GM19397 (cell line): ENCODE measurements around the gene TMPRSS3.

Source experiments
- ATAC-seq: cut with Tn5 transposase; IDR thresholded peaks from one replicate; pipeline ENCODE4 v1.9.1; 2021; ENCODE audit warnings: mild to moderate bottlenecking, moderate library complexity; ENCODE audit not compliant: unreplicated experiment

The TMPRSS3 gene

DNA sequence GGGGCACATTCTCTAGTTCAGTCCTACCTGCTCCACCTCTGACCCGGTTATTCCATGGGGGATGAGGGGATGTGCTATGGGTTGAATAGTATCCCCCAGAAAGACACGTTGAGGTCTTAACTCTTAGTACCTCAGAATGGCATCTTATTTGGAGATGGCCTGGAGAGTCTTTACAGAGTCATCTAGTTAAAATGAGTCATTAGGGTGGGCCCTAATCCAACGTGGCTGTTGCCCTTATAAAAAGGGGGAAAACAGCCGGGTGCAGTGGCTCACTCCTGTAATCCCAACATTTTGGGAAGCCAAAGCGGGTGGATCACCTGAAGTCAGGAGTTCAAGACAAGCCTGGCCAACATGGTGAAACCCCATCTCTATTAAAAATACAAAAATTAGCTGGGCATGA lies 5.7 kb downstream of the TMPRSS3 start:
- no peak for ATAC-seq

DNA sequence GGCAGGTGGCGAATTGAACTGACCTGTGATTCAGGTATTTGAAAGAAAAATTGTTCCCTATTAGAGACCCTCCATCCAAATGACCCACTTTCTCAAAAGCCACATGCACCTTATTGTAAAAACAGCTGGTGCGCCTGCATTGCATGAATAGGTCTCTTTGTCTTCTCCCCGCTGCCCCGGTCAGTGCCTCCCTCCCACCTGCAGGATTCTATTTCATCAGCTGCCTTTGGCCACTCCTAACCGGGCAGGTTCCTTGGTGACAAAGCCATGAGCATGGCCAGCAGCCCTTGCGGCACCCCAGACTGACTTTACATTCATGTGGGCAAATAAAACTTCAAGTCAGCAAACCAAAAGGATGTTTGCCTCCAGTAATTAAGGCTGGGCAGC lies 6.4 kb downstream of the TMPRSS3 start:
- ATAC-seq = no peak

DNA sequence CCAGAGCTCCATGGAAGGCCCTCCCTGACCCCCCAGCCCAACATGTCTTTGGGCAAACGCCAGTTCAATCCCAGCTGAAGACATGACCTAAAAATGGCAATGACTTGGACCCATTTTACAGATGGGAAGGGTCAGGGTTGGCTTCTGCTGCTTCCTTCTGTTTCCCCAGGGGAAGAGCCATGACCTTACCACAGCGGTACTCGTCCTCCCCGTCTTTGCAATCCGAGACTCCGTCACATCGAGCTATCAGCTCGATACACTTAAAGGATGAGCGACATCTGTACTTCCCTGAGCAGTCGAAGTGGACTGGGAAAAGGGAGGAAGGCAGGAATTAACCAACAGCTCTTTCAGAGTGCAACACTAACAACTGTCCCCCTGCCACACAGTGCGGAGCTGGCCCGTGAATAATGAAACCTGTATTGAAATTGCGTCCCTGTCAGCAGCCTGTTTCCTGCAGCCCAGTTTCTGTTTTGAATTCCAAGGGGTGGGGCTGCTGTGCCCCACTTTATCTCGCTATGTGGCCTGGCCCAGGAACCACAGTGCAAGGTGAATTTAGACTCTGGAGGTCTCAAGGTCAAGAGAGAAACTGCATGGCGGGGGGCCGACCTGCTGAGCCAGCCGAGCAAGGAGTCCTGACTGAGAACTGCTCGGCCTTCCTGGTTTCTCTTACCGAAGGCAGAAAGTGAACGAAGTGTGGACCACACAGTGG lies 7.0 kb downstream of the TMPRSS3 start:
- ATAC-seq = no peak

DNA sequence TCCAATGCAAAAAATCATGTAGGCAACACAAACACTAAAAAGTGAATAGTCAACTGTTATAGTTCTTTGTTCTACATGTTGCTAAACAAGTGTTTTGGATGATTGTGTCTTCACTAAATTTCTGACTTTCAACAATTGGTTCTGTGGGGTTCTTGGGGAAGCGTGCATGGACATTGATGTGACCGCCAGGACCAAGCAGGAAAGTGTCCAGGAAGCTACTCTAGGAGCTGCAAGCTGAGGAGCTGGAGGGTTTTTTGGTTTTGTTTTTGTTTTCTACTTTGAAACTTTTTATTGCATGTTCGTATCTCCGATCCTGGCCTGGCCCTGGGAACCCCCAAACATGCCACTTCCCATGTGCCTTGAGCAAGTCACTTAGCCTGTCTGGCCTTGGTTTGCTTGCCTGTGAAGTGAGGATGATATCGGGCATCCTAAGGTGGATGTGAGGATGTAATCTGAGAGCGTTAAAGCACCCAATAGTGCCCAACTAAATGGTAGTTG lies 8.0 kb downstream of the TMPRSS3 start:
- no peak for ATAC-seq

DNA sequence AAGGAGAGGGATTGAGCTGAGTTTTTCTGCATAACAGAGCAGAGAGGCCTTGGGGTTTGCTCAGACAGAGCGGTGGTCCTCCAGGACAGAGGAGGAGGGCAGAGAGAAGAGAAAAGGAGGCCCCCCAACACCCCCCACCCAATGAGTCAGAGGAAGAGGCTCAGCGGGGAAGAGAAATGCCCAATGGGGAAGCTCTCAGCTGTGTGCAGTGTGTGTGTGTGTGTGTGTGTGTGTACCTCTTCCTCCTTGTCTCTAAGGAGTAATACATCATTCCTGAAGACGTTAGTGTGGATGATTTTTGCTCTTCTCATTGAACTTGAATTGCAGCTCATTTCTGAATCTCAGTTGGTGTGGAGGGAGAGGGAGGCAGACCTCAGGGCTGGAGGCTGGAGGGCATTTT lies 8.7 kb downstream of the TMPRSS3 start:
- ATAC-seq = no peak

DNA sequence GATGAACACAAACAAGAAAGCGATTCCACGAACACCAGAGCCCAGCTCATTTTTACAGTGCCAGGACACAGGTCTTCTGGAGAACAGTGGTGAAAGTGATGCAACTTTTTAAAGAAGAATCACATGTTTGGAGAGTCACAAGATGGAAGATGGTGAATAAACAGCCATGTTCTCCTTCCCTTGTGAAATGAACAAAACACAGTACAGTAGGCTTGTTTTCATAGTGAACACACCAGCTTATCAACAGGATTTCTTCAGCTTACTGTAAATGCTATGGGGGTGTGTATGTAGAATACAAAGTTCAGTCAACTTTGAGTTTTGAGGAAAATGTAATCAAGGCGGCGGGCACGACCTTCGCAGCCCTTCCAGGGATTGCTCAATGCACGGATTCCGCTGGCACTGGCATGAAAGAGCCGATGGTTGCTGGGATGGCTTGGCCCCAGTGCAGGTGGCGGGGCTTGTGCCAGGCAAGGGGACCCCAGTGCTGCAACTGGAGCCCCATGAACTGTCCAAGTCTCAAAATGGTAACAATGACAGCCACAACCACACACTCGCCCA lies 9.7 kb downstream of the TMPRSS3 start:
- ATAC-seq = no peak

DNA sequence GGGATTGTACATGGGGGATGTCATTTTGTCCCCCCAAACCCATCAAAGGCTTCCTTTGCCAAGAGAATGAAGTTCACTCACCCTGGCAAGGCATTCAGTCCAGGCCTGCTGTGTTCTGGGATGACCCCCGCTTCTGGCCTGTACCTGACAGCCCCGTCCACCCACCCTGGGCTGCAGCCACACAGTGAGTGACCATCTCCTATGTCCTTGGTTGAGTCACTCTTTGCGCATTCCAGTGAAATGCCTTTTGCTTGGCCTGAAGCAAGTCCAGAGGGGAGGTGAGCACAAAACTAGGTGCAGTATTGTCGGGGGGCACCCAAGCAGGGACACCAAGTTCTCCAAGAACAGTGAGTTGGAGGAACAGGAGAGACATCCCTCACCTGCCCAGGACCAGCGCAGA lies 10.2 kb downstream of the TMPRSS3 start:
- no peak for ATAC-seq

DNA sequence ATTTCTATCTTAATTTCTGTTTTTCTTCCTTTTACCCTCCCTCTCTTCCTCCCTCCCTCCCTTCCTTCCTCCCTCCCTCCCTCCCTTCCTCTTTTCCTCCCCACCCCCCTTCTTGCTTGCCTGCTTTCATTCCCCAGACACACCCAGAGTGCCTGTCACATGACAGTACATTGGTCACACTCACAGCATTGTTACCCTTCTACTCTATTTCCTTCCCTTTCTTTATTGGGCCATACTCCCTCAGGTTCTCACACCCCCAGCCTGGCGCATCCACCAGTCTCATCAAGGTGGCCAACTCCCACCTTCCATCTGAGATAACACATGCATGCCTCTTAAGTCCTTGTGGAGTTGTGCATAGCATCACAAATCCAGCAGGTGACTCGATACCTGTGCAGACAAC lies 10.9 kb downstream of the TMPRSS3 start:
- ATAC-seq = no peak

DNA sequence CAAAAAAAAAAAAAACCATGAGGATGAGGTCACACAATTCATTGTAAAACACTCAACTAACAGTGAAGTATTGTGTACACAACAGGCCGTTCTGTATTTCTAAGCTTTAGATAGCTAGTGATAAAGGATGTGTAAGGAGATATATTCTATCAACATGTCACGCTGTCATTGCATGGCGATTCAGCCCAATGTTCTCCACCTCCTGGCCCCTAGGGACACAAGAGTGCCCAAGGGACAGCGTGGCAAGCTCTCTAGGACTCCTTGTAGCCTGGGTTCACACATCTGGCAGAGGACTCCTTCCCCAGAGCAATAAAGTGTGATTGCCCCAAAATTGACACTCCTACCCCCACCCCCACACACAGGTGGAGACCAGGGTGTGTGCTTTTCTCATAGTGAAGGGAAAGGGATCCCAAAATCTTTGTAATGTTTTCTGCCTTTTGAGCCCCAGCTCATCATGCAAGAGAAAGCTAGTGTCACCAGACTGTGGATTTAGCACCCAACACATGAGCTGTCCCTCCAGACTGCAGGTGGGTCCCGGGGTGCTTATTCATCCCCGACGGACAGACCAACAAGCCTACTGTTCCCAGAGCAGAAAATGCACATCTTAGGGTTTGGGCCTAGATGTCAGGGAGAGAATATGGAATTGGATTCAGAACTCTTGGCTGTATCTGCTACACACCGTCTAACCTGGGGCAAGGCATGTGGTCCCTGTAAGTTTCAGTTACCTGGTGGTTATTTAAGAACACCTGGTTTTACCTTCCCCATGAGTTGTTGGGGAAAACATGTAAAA lies 11.5 kb downstream of the TMPRSS3 start:
- no peak for ATAC-seq

DNA sequence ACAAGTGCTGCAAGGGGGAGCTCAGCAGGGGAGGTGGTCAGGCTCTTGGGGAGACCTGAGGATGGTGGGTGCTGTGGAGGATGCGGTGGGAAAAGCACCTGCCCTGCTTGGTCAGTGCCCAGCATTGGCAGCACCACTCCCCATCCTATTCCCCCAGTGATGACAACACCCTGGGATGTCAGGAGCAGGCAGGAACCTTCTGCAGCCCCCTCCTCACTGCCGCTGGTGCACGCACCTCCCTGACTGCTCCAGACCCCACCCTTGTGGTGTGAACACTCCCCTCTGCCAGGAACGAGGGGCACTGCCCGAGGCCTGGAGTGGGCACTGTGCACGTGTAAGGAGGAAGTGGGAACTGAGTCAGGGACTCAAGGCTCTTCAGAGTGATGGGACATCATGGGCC lies 12.5 kb downstream of the TMPRSS3 start:
- no peak for ATAC-seq

DNA sequence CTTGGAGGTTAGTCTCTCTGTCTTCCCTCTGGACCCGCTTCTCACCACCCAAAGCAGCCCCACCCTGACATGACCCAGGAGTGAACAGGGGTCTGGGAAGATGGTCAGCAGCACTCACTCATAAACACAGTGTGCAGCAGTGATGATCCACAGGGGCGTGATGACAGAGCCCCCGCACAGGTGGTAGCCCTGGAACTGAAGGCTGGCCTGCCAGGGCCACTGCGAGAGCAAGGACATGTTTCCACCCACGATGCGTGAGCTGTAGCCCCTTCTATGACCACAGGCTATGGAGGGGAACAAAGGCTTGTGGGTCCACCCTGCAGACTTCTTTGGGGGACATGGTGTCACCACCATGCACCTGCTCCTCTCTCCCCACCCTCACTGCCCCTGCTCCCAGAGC lies 12.9 kb downstream of the TMPRSS3 start:
- no peak for ATAC-seq

DNA sequence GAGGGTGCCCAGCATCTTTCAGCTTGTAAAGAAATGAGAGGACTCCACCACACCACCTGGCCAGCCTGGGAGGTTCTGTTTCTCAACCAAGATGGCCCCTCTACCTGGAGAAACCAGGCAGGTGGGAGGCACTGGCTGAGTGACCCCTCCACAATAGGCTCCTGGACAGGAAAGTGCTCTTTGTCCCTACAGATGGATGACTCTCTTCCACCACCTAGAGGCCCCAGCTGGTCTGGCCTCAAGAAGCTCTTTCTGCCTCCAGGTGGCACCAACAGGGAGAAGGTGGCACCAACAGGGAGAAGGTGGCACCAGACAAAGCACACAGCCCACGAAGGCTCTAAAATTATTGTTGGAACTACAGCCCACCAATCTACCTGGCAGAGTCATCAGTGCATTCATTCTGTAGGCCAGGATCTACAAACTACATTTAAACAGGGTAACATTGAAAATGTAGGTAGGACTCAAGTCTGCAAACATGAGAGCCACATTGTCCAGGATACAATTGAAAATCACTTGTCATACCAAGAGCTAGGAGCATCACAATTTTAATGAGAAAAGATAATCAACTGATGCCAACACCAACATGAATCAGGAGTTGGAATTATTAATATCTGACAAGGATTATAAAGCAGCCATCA lies 14.4 kb downstream of the TMPRSS3 start:
- no peak for ATAC-seq

DNA sequence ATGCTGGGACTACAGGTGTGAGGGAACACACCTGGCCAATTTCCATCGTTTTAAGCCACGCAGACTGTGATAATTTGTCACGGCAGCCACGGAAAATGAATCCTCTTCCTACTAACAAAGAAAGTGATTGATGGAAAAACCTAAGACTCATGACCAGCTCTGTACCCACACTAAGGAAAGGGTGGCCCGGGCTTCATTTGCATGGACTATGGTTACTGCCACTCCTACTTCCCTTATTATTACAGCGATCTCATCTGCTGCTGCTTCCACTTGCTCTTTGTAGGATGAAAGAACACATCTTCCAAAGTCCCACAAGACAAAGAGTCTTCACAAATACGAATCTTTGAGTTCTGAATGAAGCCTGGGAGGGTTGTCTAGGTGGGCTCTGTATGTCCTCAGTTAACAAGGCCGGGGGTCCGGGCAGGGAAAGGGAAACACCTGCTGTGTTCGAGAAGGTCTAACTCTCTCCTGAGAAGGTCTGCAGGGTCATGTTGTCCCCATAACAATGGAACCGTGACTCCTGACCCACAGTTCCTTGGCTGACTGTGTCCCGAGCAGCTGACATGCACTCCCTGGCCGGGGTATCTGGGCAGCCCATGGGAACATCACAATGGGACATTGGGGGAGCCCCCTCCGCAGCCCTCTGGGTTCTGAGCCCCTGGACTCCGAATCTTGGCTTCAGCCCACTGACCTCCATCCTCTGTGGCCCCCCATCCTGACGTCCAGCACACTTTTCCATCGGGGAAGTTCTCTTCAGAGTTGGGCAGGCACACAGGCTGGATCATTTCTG lies 16.2 kb downstream of the TMPRSS3 start:
- ATAC-seq = no peak

DNA sequence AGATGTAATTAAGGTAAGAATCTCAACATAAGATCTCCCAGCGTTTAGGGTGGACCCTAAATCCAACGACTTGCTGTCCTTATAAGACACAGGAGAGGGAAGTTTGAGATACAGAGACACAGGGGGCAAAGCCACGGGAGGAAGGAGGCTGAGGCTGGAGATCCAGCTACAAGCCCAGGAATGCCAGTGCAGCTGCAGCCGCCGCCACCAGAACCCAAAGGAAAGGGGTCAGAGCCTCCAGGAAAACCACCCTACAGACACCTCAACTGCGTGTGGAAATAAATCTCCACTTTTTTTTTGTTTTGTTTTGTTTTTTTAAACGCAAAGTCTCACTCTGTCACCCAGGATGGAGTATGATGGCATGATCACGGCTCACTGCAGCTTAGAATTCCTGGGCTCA lies 17.4 kb downstream of the TMPRSS3 start:
- ATAC-seq = no peak

DNA sequence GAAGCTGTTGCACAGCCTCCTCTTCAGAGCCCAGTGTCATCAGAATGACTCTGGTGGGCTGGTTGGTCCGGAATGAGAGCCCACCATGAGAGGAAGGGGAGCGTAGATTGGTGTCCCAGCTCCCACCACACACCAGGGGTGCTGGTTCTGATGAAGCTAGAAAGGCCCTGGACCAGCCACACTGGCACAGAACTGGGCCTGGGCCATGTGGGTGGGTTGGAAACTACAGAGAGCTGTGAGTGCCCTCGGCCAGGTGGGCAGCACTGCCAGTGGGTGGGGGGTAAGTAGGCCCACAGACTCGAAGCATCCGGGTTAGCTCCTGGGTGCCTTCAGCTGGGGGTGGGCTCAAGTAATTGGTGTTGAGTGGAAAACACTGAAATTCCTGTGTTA lies 17.9 kb downstream of the TMPRSS3 start:
- ATAC-seq = no peak

DNA sequence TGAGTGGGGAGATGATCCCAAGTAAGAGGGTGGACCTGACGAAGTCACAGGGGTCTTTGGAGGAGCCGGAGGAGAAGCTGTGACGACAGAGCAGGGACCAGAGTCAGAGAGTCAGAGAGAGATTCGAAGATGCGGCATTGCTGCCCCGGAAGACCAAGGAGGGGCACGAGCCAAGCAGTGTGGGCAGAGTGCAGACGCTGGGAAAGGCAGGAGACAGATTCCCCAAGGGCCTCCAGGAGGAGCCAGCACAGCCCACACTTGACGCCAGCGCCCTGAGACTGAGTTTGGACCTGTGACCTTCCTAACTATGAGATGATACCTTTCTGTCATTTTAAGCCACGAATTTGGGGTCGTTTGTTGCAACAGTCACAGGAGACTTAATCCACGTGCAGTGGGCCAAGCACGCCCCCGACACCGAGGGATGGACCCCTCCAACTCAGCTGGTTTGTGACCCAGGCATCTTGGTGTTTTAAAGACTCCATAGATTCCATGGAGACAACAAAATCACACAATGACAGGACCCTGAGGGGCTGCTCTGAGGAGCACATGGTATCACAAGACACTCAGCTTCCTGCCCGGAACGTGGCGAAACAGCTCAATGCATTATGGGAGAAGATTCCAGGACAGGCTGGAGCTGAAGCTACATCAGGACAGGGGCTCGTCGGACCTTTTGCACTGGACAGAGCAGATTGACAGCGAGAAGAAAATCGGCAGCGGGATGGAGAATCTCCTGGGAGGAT lies 18.5 kb downstream of the TMPRSS3 start:
- no peak for ATAC-seq

DNA sequence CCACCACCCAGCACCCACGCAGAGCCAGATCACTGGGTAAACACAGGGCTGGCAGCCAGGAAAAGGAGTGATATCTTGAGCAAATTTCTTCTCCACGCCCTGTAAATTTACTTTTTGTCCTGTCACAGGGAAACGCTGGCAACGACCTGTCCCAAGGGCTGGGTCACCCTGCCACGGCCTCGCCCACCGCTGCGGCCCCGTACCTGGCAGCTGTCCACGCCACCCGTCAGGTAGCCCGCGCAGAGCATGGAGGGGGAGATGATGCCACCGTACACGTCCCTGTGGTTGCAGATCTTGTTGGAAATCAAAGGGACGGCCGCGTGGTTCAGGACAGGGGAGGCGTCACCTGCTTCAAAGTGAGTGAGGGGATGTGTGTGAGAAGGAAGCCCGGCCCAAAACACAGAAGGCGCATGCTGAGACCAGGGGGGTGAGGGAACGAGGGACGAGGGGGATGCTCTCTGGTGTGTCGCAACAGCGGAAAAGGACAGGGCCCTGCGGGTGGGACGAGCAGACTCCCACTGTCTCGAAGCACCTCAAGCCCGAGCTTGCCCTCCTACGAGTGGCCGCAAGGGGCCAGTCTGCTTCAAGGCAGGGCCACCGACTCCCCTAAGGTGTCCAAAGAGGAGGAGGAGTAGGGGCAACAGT lies 19.4 kb downstream of the TMPRSS3 start:
- no peak for ATAC-seq

DNA sequence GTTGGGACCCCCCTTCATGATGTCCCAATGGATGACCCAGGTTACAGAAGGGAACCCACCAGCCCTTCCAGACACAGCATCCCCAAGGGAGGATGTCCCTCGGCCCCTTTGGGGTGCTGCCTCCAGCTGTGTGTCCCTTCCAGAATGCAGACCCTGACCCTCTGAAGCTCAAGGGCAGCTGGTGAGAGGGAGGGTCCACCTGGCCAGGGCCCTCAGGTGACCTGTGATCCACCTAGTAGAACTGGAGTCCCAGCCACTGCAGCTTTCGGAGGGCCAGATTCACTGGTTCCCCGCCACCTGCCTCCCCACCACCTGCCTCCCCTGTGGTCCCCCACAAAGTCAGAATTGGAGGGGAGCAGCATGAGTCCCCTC lies 19.9 kb downstream of the TMPRSS3 start:
- ATAC-seq = no peak

DNA sequence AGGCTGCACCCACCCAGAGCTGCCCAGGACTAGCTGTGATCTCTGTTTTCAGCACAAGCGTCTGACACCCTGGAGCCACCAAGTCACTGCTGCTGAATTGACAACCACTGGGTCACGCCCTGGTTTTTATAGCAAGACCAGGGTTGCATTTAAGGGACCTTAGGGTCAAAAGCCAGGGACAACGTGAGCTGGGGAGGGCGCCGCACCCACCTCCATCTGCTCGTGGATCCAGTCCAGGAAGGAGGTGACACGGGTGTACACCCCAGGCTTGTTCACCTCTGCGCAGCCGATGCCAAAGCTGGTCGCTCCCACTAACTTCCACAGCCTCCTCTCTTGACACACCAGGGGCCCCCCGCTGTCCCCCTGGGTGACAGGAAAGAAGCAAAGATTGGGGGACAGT lies 20.3 kb downstream of the TMPRSS3 start:
- no peak for ATAC-seq
